Measurements from ENCODE around the gene GAGE12G.

The GAGE12G gene

DNA sequence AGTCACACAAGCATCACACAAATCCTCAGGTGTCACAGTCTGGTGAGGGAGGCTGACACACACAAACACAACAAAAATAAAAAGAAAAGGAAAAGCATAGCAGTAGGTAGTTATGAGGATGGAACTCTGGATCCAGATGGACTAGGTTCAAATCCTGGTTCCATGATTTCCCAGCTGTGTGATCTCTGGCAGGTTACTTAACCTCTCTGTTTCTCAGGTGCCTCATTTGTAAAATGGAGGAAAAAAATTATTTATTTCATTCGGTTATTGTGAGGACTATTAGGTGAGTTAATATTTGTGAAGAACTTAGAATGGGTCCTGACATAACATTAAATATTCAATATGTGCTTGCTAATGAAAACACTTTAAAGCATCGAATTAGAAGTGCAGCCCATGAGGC, 48.4 kb downstream of the GAGE12G start:
- TF ChIP-seq, protein P1, sequence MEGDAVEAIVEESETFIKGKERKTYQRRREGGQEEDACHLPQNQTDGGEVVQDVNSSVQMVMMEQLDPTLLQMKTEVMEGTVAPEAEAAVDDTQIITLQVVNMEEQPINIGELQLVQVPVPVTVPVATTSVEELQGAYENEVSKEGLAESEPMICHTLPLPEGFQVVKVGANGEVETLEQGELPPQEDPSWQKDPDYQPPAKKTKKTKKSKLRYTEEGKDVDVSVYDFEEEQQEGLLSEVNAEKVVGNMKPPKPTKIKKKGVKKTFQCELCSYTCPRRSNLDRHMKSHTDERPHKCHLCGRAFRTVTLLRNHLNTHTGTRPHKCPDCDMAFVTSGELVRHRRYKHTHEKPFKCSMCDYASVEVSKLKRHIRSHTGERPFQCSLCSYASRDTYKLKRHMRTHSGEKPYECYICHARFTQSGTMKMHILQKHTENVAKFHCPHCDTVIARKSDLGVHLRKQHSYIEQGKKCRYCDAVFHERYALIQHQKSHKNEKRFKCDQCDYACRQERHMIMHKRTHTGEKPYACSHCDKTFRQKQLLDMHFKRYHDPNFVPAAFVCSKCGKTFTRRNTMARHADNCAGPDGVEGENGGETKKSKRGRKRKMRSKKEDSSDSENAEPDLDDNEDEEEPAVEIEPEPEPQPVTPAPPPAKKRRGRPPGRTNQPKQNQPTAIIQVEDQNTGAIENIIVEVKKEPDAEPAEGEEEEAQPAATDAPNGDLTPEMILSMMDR (IDR thresholded peaks at IDR 0.05; ENCODE audit: low read length, missing control alignments), result no peak
- no peak overlapping the region for H3K4me3 ChIP-seq (replicated peaks; ENCODE audit: low read depth, low read length)
- no peak for DNase-seq (ENCODE audit: low read depth)
